ENCODE results near the gene KRT6C.
A peak's percentile ranks its signal among the peaks of the same experiment; 100 is the strongest.

KRT6C gene

DNA sequence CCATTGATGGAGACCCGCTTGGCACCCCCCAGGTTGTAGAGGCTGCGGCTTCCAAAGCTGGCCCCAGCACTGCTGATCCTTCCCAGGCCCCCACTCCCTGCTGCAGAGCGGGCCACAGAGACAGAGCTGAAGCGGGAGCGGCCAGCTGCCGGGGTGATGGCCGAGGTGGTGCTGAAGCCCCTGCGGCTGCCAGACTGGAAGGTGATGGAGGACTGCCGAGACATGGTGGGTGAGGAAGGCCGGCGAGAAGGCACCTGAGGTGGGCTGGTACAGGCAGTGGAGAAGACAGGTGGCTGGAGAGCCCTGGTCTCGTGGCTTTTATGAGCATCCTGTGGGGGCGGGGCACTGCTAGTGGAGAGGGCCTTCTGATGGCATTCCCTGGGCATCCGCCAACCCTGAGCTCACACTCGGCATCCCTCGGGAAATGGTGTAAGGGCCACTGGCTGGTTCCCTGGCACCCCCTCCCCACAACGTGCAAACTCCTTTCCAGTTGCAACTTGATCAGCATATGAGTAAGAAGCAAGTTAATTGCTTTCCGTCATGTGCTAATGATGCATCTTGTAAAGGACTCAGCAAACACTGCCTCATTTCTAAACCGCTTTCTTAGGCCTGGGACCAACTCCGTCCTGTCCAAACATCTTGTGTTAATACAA is 39.4 kb downstream of the KRT6C start, which contains the start of gene KRT75 (continued):
- TF ChIP-seq ZNF302 (tag by site-specific recombination; IDR thresholded peaks at IDR 0.05; ENCODE audit: low read depth) (no peak), ZNF621 (tag by site-specific recombination; IDR thresholded peaks at IDR 0.05) (no peak), BCL11A (tag by site-specific recombination; IDR thresholded peaks at IDR 0.05; ENCODE audit: low read depth) (no peak), PRDM2 (tag by site-specific recombination; IDR thresholded peaks at IDR 0.05; ENCODE audit: borderline replicate concordance) (no peak), ZNF510 (tag by site-specific recombination; IDR thresholded peaks at IDR 0.05; ENCODE audit: insufficient replicate concordance) (no peak), PRDM10 (tag by site-specific recombination; IDR thresholded peaks at IDR 0.05) (peak; percentile 48; the same call in 1 of the 2 replicates), ZNF394 (tag by site-specific recombination; IDR thresholded peaks at IDR 0.05; ENCODE audit: borderline replicate concordance) (peak; percentile 30; the same call in 1 of the 2 replicates), SP7 (tag by site-specific recombination; IDR thresholded peaks at IDR 0.05) (peak; percentile 35; the same call in 1 of the 2 replicates), ZNF398 (tag by site-specific recombination; IDR thresholded peaks at IDR 0.05) (peak; percentile 78), HOXC10 (CRISPR knock-in tag; IDR thresholded peaks at IDR 0.05) (no peak), MEIS1 (CRISPR knock-in tag; IDR thresholded peaks at IDR 0.05; ENCODE audit: borderline replicate concordance) (no peak), ZNF561 (tag by site-specific recombination; IDR thresholded peaks at IDR 0.05; ENCODE audit: borderline replicate concordance) (no peak), TSHZ1 (tag by site-specific recombination; IDR thresholded peaks at IDR 0.05; ENCODE audit: borderline replicate concordance) (peak; percentile 81; the same call in 1 of the 2 replicates), ZFP3 (tag by site-specific recombination; IDR thresholded peaks at IDR 0.05; ENCODE audit: low read depth) (no peak), REPIN1 (tag by site-specific recombination; IDR thresholded peaks at IDR 0.05; ENCODE audit: low read depth) (no peak), ZNF133 (tag by site-specific recombination; IDR thresholded peaks at IDR 0.05) (no peak), ZNF830 (tag by site-specific recombination; IDR thresholded peaks at IDR 0.05; ENCODE audit: low read depth) (no peak), ZNF416 (tag by site-specific recombination; IDR thresholded peaks at IDR 0.05) (no peak), GFI1B (tag by site-specific recombination; IDR thresholded peaks at IDR 0.05) (no peak), ZBTB26 (tag by site-specific recombination; optimal IDR thresholded peaks at IDR 0.05) (no peak)
- TF ChIP-seq, protein P1, sequence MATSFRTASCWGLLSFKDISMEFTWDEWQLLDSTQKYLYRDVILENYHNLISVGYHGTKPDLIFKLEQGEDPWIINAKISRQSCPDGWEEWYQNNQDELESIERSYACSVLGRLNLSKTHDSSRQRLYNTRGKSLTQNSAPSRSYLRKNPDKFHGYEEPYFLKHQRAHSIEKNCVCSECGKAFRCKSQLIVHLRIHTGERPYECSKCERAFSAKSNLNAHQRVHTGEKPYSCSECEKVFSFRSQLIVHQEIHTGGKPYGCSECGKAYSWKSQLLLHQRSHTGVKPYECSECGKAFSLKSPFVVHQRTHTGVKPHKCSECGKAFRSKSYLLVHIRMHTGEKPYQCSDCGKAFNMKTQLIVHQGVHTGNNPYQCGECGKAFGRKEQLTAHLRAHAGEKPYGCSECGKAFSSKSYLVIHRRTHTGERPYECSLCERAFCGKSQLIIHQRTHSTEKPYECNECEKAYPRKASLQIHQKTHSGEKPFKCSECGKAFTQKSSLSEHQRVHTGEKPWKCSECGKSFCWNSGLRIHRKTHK (tag by site-specific recombination; IDR thresholded peaks at IDR 0.05) = no peak

Data from HEK293 (cell line).